LHCN-M2 (cell line): Measurements from ENCODE around the gene ZNF154. TPM values are rescaled to one million over a fixed set of nuclear protein-coding genes. Genes with fewer than 3 reads are reported as not detected.

Experiments used
- DNase-seq: peaks from one replicate; pipeline ENCODE4 v3.0.0-alpha.2; 2012; ENCODE audit warnings: low read depth
- total RNA-seq: library from RNA; depleted of rRNA; stranded (reverse); fragments of >200 nt; gene quantifications from 2 replicates; pipeline ENCODE4 v1.2.3, GENCODE V29; 2014; rRNA removed

ZNF154 gene
- total RNA-seq, 1 experiment from 2014 or later, result 1.1 TPM

DNA sequence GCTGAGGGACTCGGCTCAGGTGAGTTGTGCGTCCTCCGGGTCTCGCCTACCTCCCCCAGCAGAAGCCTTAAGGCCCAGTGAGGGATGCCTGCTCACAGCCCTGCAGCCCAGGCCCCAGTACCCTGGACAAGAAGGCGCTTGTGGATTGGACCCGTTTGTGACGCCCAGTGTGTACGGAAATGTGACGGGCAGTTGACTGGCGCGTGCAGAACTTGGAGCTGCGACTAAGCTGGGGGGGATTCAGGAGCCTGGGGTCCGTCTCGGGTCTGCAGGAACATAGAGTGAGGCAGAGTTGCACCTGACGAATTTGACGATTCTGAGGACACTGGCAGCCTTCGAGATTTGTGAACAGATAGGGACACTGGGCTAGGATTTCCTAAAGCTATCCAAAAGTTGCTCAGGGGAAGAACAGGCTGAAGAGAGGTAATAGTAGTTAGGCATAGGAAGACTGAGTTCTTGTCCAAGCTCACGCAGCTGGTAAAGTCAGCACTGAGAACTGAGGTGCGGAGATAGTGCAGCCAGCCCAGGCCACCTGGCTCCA lies 26.7 kb downstream of the ZNF154 start:
- no peak for DNase-seq

GRCh38 chr19:57675881-57676280 lies 33.1 kb downstream of the ZNF154 start:
- peak; percentile 85 for DNase-seq

DNA sequence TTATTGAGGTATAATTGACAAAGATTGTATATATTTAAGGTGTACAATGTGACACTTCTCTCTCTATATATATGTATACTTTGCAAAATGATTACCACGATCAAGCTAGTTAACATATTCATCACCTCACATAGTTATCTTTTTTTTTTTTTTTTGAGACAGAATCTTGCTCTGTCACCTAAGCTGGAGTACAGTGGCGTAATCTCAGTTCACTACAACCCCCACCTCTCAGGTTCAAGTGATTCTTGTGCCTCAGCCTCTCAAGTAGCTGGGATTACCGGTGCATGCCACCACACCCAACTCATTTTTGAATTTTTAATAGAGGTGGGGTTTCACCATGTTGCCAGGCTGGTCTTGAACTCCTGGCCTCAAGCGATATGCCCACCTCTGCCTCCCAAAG lies 36.5 kb downstream of the ZNF154 start:
- DNase-seq, result no peak

DNA sequence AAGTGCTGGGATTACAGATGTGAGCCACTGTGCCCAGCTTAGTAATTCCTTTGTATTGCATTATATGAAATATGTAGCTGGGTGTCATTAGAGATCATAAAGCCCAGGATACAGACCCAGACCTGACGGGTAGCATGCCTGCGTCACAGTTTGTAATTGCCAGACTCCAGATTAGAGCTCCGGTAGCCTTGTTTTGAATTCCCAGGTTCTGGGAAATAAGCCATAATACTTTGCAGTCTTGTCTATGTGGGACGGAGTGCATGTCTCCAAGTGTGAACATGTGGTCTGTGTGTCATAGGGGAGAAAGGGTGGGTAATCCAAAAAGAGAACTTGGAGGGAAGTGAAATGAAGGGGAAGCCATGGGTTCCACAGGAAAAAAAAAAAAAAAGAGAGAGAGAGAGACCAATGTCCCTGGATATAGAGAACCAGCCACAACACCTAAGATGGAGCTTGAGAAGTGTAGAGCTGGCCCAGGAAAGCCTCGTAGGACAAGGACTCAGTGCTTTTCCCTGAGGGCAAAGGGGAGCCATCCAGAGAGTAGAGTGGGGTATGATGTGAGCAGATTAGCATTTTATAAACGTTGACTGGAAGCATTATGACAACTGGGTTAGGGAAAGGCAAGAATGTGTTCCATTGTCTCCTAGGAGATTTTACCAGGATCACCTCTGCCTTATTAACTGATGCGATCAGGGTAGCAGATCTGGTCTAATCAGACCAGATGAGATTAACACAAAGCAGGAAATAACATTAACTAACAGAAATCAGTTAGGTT lies 37.7 kb downstream of the ZNF154 start:
- no peak for DNase-seq

DNA sequence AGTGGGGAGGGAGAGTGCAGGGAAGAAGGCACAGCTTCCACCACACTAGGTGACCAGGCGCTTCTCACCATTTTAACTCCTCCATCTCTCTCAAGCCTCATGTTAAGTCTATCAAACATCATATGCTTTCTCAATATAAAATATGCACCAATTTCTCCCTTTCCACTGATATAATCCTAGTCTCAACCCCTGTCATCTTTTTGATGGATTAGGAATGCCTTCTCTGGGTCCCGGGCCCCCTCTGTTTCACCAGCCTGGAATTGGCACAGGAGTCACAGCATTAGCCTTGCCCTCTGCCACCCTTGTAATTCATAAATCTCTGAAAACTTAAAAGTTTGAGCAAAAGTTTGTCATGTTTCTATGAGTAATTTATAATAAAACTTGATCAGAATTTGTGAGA lies 40.4 kb downstream of the ZNF154 start, which contains the start of gene ZSCAN4:
Gene ZSCAN4, plus strand, starts transcription at position 301 of the 400 bp plus-strand sequence. CDS start 7,211 bp downstream, outside the sequence.
- no peak for DNase-seq

DNA sequence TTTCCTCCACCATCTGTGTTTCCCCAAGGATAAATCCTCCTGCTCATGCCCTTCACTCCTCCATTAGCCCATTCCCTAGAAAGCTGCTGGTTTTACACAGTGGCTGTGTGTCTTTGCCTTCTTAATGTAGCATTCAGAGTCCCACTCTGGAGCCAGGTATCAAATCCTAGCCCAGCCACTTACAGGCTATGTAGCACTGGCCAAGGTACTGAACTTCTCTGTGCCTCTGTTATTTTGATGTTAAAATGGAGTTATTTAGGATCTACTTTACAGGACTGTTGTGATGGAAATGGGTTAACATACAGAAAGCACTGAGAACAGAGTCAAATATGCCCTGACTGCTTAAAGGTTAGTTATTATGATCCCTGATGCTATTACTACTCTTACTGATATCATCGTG lies 41.8 kb downstream of the ZNF154 start:
- no peak for DNase-seq

DNA sequence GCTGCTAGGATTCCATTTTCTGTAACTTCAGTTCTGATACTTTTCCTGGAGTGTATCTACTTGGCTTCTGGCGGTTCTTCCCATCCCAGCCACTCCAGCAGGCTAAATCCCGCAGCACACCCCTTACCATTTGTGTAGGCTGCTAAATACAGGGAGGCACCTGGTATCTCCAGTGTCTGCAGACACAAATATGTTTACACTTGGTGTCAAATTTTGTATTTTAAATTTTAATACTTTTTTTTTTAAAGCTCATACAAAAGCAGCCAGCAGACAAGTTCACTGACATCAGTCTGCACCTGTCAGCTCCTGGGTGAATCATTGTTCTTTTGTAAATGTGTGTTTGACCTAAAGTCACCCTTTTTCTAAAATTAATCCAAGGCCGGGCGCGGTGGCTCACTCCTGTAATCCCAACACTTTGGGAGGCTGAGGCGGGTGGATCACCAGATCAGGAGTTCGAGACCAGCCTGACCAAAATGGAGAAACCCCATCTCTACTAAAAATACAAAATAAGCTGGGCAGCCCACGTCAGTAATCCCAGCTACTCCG lies 43.7 kb downstream of the ZNF154 start:
- DNase-seq, result peak; percentile 84

DNA sequence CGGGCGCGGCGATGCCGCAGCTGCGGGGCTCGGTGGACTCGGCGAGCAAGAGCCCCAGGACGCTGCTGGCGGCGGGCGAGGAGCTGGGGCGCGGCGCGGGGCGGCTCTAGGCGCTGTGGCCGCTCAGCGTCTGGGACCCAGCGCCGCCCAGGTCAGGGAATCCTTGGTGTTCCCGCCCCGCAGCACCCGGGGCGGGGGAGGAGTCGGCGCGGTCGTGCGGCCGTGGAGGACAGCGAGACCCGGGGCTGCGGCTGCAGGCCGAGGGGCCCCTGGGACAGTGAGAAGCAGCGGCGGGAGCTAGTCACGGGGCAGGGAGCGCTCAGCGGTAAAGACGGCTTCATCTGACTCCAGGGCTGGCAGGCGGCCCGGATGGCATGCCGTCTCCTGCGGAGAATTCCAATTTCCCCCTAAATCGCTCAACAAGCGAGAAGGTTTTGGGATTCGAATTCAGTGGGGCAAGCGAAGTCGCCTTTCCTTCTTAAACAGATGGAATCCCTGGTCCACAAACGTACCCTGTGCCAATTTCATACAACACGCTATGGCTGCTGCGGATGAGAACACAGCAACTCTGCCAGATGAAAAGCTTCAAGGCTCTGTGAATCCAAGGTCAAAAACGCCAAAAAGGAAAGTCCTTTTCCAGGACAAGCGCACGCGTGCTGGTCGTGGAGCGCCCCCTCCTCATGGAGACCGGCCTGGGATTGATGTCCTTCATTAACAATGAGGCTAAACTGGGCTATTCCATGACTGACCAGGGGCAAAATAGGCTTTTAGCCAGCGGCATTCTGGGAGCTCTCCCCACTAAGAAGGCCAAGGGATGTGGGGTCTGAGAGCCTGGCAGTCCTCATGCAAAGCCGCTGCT lies 44.5 kb downstream of the ZNF154 start:
- DNase-seq, result peak; percentile 64

GRCh38 chr19:57656346-57656745 lies 52.7 kb downstream of the ZNF154 start:
- no peak for DNase-seq

- DNase-seq, result no peak
These were observed 53.6 kb downstream of the ZNF154 start for GRCh38 chr19:57655443-57655842.

DNA sequence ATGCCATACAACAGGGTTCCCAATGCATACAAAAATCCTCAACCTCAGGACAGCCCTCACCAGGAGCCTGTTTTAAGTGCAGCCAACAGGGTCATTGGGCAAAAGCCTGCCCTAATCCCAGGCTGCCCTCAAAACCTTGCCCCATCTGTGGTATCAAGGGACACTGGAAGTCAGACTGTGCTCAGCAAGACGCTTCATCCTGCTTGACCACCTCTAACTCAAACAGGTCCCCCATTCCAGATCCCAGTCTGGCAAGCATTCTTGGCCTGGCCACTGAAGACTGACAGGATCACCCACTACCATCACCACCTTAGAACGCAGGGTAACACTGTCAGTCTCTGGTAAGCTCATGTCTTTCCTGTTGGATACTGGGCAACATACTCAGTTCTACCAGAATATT lies 55.3 kb downstream of the ZNF154 start:
- DNase-seq, result no peak

GRCh38 chr19:57651654-57651996 lies 57.4 kb downstream of the ZNF154 start:
- DNase-seq, result no peak

DNA sequence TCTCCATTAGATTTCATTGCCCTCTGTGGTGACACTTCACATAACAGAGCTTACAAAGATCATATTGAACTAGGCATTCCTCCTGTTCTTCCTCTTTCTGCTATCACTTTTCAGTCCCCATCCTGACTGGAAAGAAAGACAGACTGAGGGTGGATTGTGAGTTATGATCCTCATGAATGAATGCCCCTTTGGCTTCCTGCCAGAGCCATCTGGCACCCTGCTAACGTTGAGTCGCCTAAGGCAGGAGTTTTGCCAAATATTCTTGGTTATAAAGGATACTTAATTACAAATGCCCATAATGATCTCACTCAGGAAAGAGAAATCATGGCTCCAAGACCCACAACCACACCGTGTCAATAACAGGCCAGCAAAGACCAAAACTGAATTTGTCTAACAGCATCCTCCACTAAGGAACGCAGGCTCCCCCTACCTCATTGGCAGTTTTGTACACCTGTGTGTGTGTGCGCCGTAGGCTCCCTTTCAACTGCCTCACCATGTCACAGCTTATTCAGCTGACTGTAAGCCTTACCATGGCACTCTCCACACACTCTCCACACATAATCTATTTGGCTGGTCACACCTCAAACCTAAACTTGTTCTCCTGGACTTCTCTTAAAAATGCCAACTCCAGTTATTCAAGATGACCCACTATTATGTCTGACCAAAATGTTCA lies 60.5 kb downstream of the ZNF154 start:
- no peak for DNase-seq

Other genes starting within 250 kb of the ZNF154 start
- gene ZNF772, start 231.6 kb downstream of the ZNF154 start, total RNA-seq, result 11.1 and 17.9 TPM in 2 replicates
- 9.2 and 26.0 TPM in 2 replicates for gene ZNF419, start 221.5 kb downstream of the ZNF154 start, total RNA-seq
- 6.3 and 11.3 TPM in 2 replicates for gene ZNF773, start 209.3 kb downstream of the ZNF154 start, total RNA-seq
- 5.9 and 6.0 TPM in 2 replicates for gene ZNF549, start 181.8 kb downstream of the ZNF154 start, total RNA-seq
- 7.6 and 9.1 TPM in 2 replicates for gene ZNF550, start 149.3 kb downstream of the ZNF154 start, total RNA-seq
- gene ZNF416, start 130.3 kb downstream of the ZNF154 start, total RNA-seq, result 5.4 and 6.9 TPM in 2 replicates
- gene ZIK1, start 125.1 kb downstream of the ZNF154 start, total RNA-seq, result 5.1 and 5.4 TPM in 2 replicates
- gene ZNF530, start 109.3 kb downstream of the ZNF154 start, total RNA-seq, result 11.1 and 16.2 TPM in 2 replicates
- gene ZNF134, start 95.0 kb downstream of the ZNF154 start, total RNA-seq, result 22.3 and 22.9 TPM in 2 replicates
- gene ZNF211, start 76.0 kb downstream of the ZNF154 start, total RNA-seq, result 11.4 and 12.1 TPM in 2 replicates
- gene ZSCAN4, start 40.3 kb downstream of the ZNF154 start, total RNA-seq, result 0.11 TPM in 1 of 2 replicates, not detected in the other
- 8.9 and 12.3 TPM in 2 replicates for gene ZNF551, start 27.2 kb downstream of the ZNF154 start, total RNA-seq
- gene ZNF671, start 18.4 kb upstream of the ZNF154 start, total RNA-seq, result 4.2 TPM in 2 replicates
- gene ZNF776, start 37.6 kb upstream of the ZNF154 start, total RNA-seq, result 8.3 and 12.4 TPM in 2 replicates
- gene ZNF586, start 60.5 kb upstream of the ZNF154 start, total RNA-seq, result 9.6 and 12.2 TPM in 2 replicates
- gene ZNF552, start 105.7 kb upstream of the ZNF154 start, total RNA-seq, result 2.2 and 3.5 TPM in 2 replicates
- gene ZNF587B, start 121.1 kb upstream of the ZNF154 start, total RNA-seq, result 6.8 and 7.0 TPM in 2 replicates
- 6.9 and 11.5 TPM in 2 replicates for gene ZNF587, start 140.7 kb upstream of the ZNF154 start, total RNA-seq
- 4.9 and 6.9 TPM in 2 replicates for gene ZNF814, start 179.8 kb upstream of the ZNF154 start, total RNA-seq
- gene ZNF417, start 207.4 kb upstream of the ZNF154 start, total RNA-seq, result 9.3 and 10.8 TPM in 2 replicates
- gene ZNF418, start 226.2 kb upstream of the ZNF154 start, total RNA-seq, result 1.5 and 2.4 TPM in 2 replicates
- 2.9 and 3.7 TPM in 2 replicates for gene ZNF256, start 238.5 kb upstream of the ZNF154 start, total RNA-seq